H7 (cell line): ENCODE results near the gene CD300A. TPM values are rescaled to one million over a fixed set of nuclear protein-coding genes. Genes with fewer than 3 reads are reported as not detected.
"Not testable (repeated sequence)": the region's sequence is repeated elsewhere in the genome, so short reads cannot be mapped to it uniquely, and the experiment has no call there.

Experiments
- DNase-seq: peaks from one replicate; pipeline ENCODE4 v3.0.0; 2012
- H3K27me3 ChIP-seq: 2 replicates; pipeline ENCODE4 v1.6.0; 2011; ENCODE audit warnings: mild to moderate bottlenecking, low read length; ENCODE audit not compliant: control insufficient read depth, insufficient read depth
- H3K36me3 ChIP-seq: replicated peaks from 2 replicates; pipeline ENCODE4 v1.5.1; 2011; ENCODE audit warnings: low read length; ENCODE audit not compliant: control insufficient read depth, insufficient read depth
- H3K4me3 ChIP-seq: 2 replicates; pipeline ENCODE4 v1.5.1; 2011; ENCODE audit warnings: low read depth, mild to moderate bottlenecking, control low read depth, low read length, moderate library complexity; ENCODE audit not compliant: insufficient read depth
- total RNA-seq: library from RNA; depleted of rRNA; stranded (reverse); fragments of >200 nt; shearing (Covaris generic); gene quantifications from 2 replicates; pipeline ENCODE4 v1.2.3, GENCODE V29; 2014

CD300A gene
- total RNA-seq, 1 experiment from 2014 or later, result 0.07 TPM

DNA sequence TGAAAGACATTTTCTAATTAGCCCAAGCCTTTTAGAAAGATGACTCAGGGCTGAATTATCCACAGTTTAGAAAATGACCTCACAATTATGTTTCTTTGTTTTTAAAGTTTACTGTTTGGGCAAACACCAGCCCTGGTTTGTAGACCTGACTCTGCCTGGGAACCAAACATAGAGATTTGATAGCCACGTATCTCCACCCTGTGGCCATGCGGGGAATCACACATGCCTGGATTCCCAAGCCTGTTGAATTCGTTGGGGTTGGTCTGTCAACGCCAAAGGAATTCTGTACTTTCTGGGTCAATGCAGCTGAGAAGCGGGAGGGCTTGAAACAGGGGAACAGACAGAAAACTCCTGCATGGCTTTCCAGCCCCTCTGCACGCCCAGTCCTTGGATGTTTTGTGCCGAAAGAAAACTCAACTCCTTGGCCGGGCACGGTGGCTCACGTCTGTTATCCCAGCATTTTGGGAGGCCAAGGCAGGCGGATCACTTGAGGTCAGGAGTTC is 26.9 kb downstream of the CD300A start:
- no peaks in the 10 kb centered on the region for H3K36me3 ChIP-seq
- H3K4me3 ChIP-seq, result no peak overlapping the region
- H3K27me3 ChIP-seq, result no peaks in the 10 kb centered on the region
- peak; percentile 80 for DNase-seq

DNA sequence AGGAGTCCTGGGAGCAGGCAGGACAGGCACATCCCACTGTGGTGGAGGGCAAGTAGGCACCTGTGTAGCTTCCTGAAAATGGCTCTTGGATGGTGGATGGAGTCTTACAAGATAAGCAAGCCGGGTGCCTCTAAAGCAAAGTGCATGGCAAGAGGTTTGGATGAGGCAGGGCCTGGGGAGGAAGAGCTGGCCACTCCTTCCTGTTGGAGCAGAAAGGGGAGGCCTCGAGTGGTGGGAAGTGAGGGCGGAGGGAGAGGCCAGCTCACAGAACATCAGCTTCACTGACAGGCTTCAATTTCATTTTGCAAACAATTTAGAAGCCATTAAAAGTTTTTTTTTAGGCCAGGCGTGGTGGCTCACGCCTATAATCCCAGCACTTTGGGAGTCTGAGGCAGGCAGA is 31.0 kb downstream of the CD300A start:
- H3K36me3 ChIP-seq, result no peaks in the 10 kb centered on the region
- no peaks in the 10 kb centered on the region for H3K27me3 ChIP-seq
- DNase-seq, result no peak

DNA sequence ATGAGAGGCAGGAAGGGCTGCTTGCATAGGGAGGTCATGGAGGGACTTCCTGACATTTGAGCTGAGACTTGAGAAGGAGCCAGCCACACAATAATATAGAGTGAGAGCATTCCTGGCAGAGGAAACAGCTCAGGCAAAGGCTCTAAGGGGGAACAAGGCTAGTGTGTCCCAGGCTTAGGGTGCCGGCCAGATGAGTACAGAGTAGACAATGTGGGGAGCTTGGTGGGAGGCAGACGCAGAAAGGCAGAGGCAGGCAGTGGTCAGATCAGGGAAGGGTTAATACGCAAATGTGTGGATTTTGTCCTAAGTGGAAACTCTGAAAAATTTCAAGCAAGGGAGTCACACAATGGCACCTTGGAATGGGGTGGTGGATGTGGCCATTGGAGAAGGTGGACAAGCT is 33.6 kb downstream of the CD300A start:
- DNase-seq, result no peak

More for the DNA sequence above, 31.0 kb downstream of the CD300A start:
- no peak overlapping the region for H3K4me3 ChIP-seq

DNA sequence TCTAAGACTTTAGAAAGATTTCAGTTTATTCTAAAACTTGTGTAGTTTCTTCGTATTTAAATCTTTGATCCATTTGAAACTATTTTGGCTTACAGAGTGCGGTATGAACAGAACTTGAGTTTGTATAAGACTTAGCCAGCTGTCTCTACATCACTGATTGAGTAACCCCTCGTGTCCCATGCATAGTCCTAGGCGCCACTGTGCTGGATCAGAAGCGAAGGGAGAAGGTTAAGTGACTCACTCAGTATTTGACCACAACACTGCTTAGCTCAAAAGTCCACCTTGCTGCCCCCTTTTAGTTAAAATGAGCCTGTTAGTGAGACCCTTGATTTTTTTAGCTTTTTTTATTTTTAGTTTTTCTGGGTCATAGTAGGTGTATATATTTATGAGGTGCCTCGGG is 36.4 kb downstream of the CD300A start:
- Histone ChIP-seq H3K36me3 (no peaks in the 10 kb centered on the region), H3K4me3 (no peak overlapping the region), H3K27me3 (no peaks in the 10 kb centered on the region)
- DNase-seq, result no peak

More for the DNA sequence above, 33.6 kb downstream of the CD300A start:
- no peaks in the 10 kb centered on the region for H3K27me3 ChIP-seq
- no peaks in the 10 kb centered on the region for H3K36me3 ChIP-seq
- no peak overlapping the region for H3K4me3 ChIP-seq

DNA sequence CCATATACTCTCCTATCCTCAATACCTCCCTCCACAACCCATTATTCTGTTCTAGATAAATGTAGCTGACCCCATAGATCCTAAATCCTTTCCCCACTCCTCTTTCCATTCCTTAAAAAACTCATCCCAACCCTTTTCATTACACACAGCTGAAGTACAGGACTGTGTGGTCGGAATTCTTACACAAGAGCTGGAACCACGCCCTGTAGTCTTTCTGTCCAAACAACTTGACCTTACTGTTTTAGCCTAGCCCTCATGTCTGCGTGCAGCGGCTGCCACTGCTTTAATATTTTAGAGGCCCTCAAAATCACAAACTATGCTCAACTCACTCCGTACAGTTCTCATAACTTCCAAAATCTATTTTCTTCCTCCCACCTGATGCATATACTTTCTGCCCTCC is 37.5 kb downstream of the CD300A start:
- not testable (repeated sequence) for H3K36me3 ChIP-seq

DNA sequence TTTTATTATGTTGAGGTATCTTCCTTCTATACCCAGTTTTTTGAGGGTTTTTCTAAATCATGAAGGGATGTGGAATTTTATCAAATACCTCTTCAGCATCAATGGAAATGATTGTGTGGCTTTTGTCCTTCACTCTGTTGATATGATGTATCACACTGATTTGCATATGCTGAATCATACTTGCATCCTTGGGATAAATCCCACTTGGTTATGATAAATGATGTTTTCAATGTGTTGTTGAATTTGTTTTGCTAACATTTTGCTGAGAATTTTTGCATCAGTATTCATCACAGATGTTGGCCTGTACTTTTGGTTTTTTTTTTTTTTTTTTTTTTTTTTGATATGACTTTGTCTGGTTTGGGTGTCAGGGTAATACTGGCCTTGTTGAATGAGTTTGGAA is 41.7 kb downstream of the CD300A start:
- H3K4me3 ChIP-seq, result no peak overlapping the region
- H3K36me3 ChIP-seq, result no peaks in the 10 kb centered on the region
- no peaks in the 10 kb centered on the region for H3K27me3 ChIP-seq
- DNase-seq, result no peak

More for the DNA sequence above, 37.5 kb downstream of the CD300A start:
- not testable (repeated sequence) for H3K4me3 ChIP-seq, H3K27me3 ChIP-seq, DNase-seq

DNA sequence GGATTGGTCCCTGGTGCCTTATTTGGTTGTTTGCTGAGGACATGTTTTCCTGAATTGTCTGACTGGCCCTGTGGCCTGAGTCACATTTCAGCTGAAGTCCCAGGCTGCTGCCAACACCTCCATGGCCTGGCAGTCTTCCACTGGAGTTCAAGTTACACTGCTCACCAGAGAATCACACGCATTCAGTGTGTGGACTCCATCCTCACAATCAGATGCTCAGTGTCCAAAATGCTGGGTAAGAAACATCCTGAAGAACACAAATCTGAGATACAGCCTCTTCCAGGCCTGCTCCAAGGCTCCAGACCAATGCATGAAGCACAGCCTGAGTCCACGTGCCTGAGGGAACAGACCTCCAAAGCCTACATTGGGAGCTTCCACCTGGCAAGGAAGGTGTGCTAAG is 45.6 kb downstream of the CD300A start:
- Histone ChIP-seq H3K36me3 (no peaks in the 10 kb centered on the region), H3K27me3 (no peaks in the 10 kb centered on the region), H3K4me3 (no peak overlapping the region)
- DNase-seq, result no peak

DNA sequence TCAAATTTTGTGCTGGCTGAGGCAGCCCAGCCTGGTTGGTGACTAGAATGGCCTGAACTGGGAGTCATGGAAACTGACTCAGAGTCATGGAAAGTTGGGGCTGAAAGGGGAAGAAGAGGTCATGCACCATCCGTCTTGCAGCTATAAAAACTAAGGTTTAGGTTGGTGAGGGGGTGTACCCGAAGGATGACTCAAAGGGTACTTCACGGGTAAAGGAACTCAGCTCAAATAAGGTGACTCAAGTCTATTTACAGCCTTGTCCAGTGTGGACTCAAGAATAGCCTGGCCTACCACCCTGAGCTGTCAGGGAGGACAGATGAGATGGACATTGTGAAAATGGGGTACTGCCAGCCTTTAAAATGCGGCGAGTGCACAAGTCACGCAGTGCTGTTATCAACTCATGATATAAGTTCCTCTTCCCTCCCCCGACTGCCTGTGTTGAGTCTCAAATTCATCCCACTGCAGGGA is 46.2 kb downstream of the CD300A start:
- Histone ChIP-seq H3K4me3 (no peak overlapping the region), H3K36me3 (no peaks in the 10 kb centered on the region), H3K27me3 (no peaks in the 10 kb centered on the region)
- DNase-seq, result no peak

DNA sequence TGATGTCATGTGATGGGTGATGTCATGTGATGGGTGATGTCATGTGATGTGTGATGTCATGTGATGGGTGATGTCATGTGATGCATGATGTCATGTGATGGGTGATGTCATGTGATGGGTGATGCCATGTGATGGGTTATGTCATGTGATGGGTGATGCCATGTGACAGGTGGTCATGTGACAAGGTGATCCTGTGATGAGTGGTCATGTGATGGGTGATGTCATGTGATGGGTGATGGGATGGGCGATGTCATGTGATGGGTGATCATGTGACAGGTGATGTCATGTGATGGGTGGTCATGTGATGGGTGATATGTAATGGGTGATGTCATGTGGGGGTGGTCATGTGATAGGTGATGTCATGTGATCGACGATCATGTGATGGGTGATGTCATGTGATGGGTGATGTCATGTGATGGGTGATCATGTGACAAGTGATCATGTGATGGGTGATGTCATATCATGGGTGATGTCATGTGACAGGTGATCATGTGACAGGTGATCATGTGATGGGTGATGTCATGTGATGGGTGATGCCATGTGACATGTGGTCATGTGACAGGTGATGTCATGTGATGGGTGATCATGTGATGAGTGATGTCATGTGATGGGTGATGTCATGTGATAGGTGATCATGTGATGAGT is 47.7 kb downstream of the CD300A start:
- no peak overlapping the region for H3K4me3 ChIP-seq
- H3K27me3 ChIP-seq, result no peaks in the 10 kb centered on the region
- H3K36me3 ChIP-seq, result no peaks in the 10 kb centered on the region
- no peak for DNase-seq

DNA sequence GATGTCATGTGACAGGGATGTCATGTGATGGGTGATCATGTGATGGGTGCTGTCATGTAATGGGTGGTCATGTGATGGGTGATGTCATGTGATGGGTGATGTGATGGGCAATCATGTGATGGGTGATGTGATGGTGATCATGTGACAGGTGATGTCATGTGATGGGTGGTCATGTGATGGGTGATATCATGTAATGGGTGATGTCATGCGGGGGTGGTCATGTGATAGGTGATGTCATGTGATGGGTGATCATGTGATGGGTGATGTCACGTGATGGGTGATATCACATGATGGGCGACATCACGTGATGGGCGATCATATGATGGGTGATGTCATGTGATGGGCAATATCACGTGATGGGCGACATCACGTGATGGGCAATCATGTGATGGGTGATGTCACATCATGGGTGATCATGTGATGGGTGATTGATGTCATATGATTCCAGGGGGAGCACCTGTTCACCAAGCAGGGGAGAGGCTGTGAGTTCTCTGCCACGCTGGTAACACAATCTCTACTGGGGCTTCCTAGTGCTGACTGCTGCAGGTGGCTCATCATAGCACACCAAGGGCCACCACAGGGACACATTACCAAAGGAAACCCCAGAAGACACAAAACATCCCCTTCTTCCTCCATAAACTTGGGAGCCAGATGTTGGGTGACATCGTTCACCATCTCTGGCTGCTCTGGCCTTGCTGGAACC is 48.3 kb downstream of the CD300A start:
- H3K36me3 ChIP-seq, result no peaks in the 10 kb centered on the region
- H3K27me3 ChIP-seq, result no peaks in the 10 kb centered on the region
- DNase-seq, result no peak
- H3K4me3 ChIP-seq, result no peak overlapping the region

DNA sequence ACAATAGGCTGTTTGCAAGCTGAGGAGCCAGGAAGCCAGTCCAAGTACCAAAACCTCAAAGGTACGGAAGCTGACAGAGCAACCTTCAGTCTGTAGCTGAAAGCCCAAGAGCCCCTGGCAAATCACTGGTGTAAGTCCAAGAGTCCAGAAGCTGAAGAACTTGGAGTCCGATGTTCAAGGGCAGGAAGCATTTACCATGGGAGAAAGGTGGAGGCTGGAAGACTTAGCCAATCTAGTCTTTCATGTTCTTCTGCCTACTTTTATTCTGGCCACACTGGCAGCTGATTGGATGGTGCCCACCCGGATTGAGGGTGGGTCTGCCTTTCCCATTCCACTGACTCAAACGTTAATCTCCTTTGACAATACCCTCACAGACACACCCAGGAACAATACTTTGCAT is 49.5 kb downstream of the CD300A start:
- no peak overlapping the region for H3K4me3 ChIP-seq
- no peaks in the 10 kb centered on the region for H3K36me3 ChIP-seq
- no peak for DNase-seq
- H3K27me3 ChIP-seq, result no peaks in the 10 kb centered on the region

DNA sequence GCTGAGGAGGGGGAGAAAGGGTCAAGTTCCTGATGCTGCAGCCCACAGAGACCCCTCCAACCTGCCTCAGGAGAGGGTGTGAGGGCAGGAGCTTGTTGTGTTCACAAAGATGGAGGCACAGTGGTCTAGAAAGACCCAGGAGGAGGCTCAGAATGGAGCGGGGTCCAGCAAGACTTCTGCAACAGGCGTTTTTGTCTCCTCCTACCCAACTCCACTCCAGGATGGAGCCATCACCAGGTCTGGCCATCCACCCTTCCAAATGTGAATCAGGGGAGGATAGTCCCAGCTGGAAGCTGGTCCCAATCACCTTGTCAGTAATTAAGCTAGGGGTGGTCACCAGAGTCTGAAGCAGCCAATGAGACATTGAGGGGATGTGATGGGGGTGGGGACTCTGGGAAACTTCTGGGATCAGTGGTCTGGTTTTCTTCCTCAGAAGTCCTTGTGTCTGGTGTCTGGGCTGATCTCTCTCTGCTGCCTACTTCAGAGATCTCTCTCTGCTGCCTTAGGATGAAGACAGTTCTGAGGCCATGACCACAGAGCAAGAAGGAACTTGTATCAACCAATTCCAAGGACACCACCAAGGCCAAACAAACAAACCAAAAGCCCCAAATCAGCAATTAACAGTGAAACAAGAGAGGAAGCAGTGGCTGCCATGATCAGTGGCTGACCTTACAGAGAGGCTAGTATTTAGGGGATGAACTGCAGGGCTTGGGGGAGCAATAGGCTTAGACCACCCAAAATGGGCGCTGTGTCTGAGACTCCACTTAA is 50.3 kb downstream of the CD300A start:
- DNase-seq, result no peak
- H3K36me3 ChIP-seq, result no peaks in the 10 kb centered on the region
- H3K4me3 ChIP-seq, result no peak overlapping the region
- no peaks in the 10 kb centered on the region for H3K27me3 ChIP-seq

DNA sequence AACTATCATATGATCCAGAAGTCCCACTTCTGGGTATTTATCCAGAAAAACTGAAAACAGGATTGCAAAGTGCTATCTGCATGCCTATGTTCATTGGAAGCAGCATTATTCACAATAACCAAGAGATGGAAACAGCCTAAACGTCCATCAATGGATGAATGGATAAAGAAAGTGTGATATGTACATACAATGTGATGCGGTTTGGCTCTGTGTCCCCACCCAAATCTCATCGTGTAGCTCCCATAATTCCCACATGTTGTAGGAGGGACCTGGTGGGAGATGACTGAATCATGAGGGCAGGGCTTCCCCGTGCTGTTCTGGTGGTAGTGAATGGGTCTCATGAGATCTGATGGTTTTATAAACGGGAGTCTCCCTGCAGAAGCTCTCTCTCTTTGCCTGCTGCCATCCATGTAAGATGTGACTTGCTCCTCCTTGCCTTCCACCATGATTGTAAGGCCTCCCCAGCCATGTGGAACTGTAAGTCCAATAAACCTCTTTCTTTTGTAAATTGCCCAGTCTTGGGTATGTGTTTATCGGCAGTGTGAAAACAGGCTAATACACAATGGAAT is 52.1 kb downstream of the CD300A start:
- H3K27me3 ChIP-seq, H3K36me3 ChIP-seq, DNase-seq, H3K4me3 ChIP-seq: not testable (repeated sequence)

DNA sequence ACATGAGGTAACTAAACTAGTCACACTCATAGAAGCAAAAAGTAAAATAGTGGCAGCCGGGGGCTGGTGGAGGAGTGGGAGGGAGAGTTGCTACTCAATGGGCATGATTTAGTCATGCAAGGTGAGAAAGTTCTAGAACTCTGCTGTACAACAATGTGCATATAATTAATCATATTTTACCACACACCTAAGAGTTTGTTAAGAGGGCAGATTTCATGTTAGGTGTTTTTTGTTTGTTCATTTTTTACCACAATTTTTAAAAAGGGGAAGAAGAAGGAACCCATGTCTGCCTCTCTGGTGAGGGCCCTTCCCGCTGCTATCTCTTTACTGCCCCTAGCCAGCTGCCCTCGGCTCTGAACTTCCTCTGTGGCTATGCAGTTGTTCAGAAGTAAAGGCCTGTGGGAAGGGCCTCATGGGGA is 53.6 kb downstream of the CD300A start:
- H3K36me3 ChIP-seq, result no peaks in the 10 kb centered on the region
- no peak overlapping the region for H3K4me3 ChIP-seq
- no peaks in the 10 kb centered on the region for H3K27me3 ChIP-seq
- DNase-seq, result no peak
